Nephron (organoid): ENCODE results near the gene MYO7B.

Experiments
- H3K27ac Mint-ChIP-seq, 3 experiments: 2 replicates each; pipeline ENCODE4 v1.8.0; 2020; ENCODE audit warnings: mixed read lengths in 3 of 3, mild to moderate bottlenecking in 2 of 3, moderate library complexity in 1 of 3
- H3K27me3 Mint-ChIP-seq: 2 replicates; pipeline ENCODE4 v1.8.0; 2021; ENCODE audit warnings: low read depth, mild to moderate bottlenecking, moderate library complexity, mixed read lengths
- H3K36me3 Mint-ChIP-seq: 2 replicates; pipeline ENCODE4 v1.8.0; 2020; ENCODE audit warnings: low read depth, mixed read lengths
- H3K4me1 Mint-ChIP-seq: 2 replicates; pipeline ENCODE4 v1.8.0; 2020; ENCODE audit warnings: mixed read lengths
- H3K4me3 Mint-ChIP-seq, 3 experiments: 2 replicates each; pipeline ENCODE4 v1.8.0; 2020; ENCODE audit warnings: mild to moderate bottlenecking in 3 of 3, mixed read lengths in 3 of 3, moderate library complexity in 2 of 3
- H3K9me3 Mint-ChIP-seq: 2 replicates; pipeline ENCODE4 v1.8.0; 2020; ENCODE audit warnings: mixed read lengths
- CTCF ChIP-seq, 3 experiments: fragments of 200-600 bp; sonication (generic); IDR thresholded peaks; one replicate each; pipeline ENCODE4 v1.5.0; 2021; ENCODE audit warnings: antibody characterized with exemption in 3 of 3; ENCODE audit not compliant: unreplicated experiment in 3 of 3

Gene MYO7B

GRCh38 chr2:127591221-127591923, 55.9 kb downstream of the MYO7B start:
- no peaks in the 10 kb centered on the region for H3K4me1 Mint-ChIP-seq
- H3K36me3 Mint-ChIP-seq = peaks cover 5% of the 10 kb centered on the region
- peak; percentile 64 to 80 (median 69) for TF ChIP-seq CTCF (IDR thresholded peaks at IDR 0.05; ENCODE audit: unreplicated experiment in 3 of 3)
- no peak overlapping the region for H3K4me3 Mint-ChIP-seq
- H3K27me3 Mint-ChIP-seq = peaks cover 8% of the 10 kb centered on the region
- H3K9me3 Mint-ChIP-seq = no peaks in the 10 kb centered on the region
- no peak overlapping the region for H3K27ac Mint-ChIP-seq

- Mint-ChIP-seq H3K9me3 (no peaks in the 10 kb centered on the region), H3K4me1 (no peaks in the 10 kb centered on the region), H3K36me3 (peaks cover 5% of the 10 kb centered on the region), H3K27ac (no peak overlapping the region), H3K27me3 (peaks cover 5% of the 10 kb centered on the region), H3K4me3 (no peak overlapping the region)
- no peak for TF ChIP-seq CTCF (IDR thresholded peaks at IDR 0.05; ENCODE audit: unreplicated experiment in 3 of 3)
Observed at GRCh38 chr2:127592761-127593227, 57.3 kb downstream of the MYO7B start.

- H3K36me3 Mint-ChIP-seq = peaks cover 5% of the 10 kb centered on the region
- H3K9me3 Mint-ChIP-seq = peaks cover 3% of the 10 kb centered on the region
- H3K4me3 Mint-ChIP-seq = no peak overlapping the region
- no peak for TF ChIP-seq CTCF (IDR thresholded peaks at IDR 0.05; ENCODE audit: unreplicated experiment in 3 of 3)
- H3K27ac Mint-ChIP-seq = no peak overlapping the region
- peaks cover 5% of the 10 kb centered on the region for H3K27me3 Mint-ChIP-seq
- no peaks in the 10 kb centered on the region for H3K4me1 Mint-ChIP-seq
Observed at GRCh38 chr2:127593228-127594115, 58.0 kb downstream of the MYO7B start.

GRCh38 chr2:127594116-127594591, 58.7 kb downstream of the MYO7B start:
- Mint-ChIP-seq H3K4me3 (no peak overlapping the region), H3K27me3 (peaks cover 5% of the 10 kb centered on the region), H3K36me3 (peaks cover 5% of the 10 kb centered on the region), H3K27ac (no peak overlapping the region), H3K9me3 (peaks cover 3% of the 10 kb centered on the region), H3K4me1 (no peaks in the 10 kb centered on the region)
- no peak for TF ChIP-seq CTCF (IDR thresholded peaks at IDR 0.05; ENCODE audit: unreplicated experiment in 3 of 3)

GRCh38 chr2:127596311-127597045, 61.0 kb downstream of the MYO7B start:
- peaks cover 5% of the 10 kb centered on the region for H3K36me3 Mint-ChIP-seq

More at GRCh38 chr2:127596311-127597045, 61.0 kb downstream of the MYO7B start:
- no peak overlapping the region for H3K27ac Mint-ChIP-seq
- TF ChIP-seq CTCF (IDR thresholded peaks at IDR 0.05; ENCODE audit: unreplicated experiment in 3 of 3) = no peak
- peaks cover 3% of the 10 kb centered on the region for H3K9me3 Mint-ChIP-seq
- no peak overlapping the region for H3K4me3 Mint-ChIP-seq
- no peaks in the 10 kb centered on the region for H3K27me3 Mint-ChIP-seq
- no peaks in the 10 kb centered on the region for H3K4me1 Mint-ChIP-seq
